Posterior vena cava (tissue), 2 donors: Measurements from ENCODE around the gene NOTCH1. TPM values are rescaled to one million over a fixed set of nuclear protein-coding genes. Genes with fewer than 3 reads are reported as not detected.
"Not testable (repeated sequence)": the region's sequence is repeated elsewhere in the genome, so short reads cannot be mapped to it uniquely, and the experiment has no call there.

ENCODE experiments used
- DNase-seq: peaks from one replicate; pipeline ENCODE4 v3.0.0-alpha.2; 2020; ENCODE audit warnings: low spot score
- intact Hi-C, 2 donors: fragments of 100-400 bp; cut with DNase I; formaldehyde crosslinking; loops; one replicate each; pipeline versions ENCODE4 v1.14.1 to v1.14.2; 2022 to 2023
- total RNA-seq, 2 donors: library from RNA; stranded (reverse); fragmentation: NEBNext Ultra II Directional; extraction: Animal tissue kit (Norgen Biotek cat#: 25700); gene quantifications; one replicate each; pipeline ENCODE4 v1.2.1, GENCODE V29; 2021
- donor health status: DM: yes; HTN: yes; CAD: no.
- donor health status: DM: yes; HTN: yes; CAD: no.

Gene NOTCH1
- total RNA-seq, 2 donors from 2014 or later = 35.5 to 40.4 TPM

DNA sequence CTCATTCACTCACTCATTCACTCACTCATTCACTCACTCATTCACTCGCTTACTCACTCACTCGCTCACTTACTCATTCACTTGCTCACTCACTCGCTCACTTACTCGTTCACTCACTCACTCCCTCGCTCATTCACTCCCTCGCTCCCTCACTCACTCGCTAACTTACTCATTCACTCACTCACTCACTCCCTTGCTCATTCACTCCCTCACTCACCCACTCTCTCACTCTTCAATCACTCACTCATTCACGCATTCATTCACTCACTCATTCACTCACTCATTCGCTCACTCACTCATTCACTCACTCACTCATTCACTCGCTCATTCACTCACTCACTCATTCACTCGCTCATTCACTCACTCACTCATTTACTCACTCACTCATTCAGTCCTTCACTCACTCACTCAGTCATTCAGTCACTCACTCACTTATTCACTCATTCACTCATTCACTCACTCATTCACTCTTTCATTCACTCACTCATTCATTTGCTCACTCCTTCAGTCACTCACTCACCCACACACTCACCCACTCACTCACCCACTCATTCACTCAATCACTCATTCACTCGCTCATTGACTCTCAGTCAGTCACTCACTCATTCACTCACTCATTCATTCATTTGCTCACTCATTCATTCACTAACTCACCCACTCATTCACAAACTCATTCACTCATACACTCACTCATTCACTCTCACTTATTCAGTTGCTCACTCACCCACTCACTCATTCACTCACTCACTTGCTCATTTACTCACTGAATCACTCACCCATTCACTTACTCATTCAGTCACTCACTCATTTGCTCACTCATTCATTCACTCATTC is 36.0 kb upstream of the NOTCH1 start:
- intact Hi-C loops = no loop called here
- no peak for DNase-seq

DNA sequence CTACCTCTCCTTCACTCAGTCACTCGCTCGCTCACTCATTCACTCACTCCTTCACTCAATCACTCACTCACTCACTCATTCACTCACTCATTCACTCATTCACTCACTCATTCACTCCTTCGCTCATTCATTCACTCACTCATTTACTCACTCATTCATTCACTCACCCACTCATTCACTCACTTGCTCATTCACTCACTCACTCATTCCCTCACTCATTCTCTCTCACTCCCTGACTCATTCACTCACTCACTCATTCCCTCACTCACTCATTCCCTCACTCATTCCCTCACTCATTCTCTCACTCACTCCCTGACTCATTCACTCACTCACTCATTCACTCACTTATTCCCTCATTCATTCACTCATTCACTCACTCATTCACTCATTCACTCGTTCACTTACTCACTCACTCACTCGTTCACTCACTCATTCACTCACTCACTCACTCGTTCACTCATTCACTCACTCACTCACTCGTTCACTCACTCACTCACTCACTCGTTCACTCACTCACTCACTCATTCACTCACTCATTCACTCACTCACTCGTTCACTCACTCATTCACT is 33.9 kb upstream of the NOTCH1 start:
- DNase-seq, intact Hi-C loops: not testable (repeated sequence)

DNA sequence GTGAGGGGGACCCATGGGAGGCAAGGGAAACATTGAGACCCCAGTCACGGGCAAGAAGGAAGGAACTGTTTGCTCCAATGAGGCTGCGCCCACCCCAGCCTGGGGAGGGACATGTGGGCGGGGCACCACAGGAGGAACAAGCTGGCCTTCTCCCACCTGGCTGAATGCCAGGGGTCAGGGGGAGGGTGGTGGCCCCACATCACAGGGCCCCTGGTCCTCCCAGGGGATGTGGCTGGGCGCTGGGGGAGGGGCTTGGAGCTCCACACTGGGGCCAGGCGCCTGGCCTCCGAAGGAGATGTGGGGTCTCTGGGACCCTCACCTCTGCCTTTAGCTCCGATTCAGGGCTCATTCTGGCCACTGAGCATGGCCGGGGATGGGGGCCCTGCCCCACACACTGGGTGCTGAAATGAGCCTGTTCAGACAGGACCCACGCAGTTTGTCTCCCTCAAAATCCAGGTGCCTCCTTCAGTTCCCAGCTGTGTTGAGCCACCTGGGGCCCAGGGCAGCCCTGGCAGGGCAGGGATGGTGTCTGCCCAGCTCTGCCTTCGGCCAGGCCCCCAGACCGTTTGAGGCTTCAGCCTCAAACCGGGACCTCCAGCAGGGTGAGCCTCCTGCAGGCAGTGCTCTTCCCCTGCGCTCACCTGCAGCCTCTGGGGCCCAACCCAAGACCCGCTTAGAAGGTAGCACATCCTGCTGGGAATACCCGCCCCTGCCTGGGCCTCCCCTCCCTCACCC is 33.2 kb upstream of the NOTCH1 start:
- DNase-seq = no peak
- intact Hi-C loops = no loop called here

DNA sequence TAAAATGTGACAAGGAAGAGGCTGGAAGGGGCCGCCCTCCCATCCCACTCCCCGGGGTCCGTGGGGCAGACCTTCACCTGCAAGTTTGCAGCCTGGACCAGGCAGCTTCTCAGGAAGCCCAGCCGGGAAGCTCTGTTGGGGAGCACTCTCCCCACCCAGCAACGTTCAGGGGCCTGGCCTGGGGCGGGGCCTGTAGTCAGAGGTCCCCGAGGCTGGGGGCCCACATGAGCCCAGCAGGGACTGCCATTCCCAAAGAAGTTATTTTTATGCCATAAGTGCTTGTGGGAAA is 32.7 kb upstream of the NOTCH1 start:
- DNase-seq = no peak
- intact Hi-C loops = no loop called here

DNA sequence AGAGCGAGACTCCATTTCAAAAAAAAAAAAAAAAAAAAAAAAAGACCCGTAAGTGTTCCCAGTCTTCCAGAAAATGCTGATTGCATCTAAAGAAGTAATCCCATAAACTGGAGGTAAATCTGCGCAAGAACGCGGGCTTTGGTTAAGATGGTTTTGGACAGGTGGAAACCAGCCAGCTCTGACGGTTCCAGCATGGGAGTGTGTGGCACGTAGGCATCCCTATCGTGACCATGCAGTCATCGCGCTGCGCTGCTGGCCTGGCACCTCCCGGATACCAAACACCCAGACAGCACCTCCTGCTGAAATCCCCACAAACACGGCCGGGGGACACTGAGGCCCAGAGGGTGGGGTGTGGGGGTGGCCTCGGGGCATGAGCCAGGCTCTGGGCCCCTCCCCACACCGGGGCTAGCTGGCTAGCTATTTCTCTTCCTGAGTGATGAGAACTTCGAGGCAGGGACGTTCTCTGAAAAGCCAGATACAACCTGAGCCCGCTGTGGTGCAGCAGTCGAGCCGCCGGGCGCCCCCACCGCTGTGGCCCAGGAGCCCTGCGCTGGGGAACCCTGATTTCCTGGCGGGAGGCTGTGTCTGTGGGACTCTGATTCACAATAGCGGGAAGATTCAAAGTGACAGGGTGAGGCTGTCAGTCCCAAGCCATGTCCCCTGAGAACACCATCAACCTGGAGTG is 32.2 kb upstream of the NOTCH1 start:
- intact Hi-C loops = no loop called here
- no peak for DNase-seq

DNA sequence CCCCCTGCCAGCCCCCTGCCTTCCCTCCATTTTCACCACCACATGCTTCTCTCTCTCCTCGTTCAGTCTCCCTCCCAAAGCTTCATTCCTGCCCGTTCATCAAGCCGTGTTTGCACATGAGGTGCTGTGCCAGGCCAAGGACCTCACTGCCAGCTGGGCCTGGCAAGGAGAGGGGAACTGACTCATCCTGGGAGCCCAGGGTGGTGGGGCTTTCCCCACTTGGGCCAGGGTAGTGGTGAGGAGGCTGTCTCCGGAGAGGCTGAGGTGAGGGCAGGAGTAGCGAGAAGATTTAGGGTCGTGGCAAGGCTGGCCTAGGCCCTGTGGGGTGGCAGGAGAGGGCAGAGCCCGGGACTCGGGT is 30.4 kb upstream of the NOTCH1 start:
- no peak for DNase-seq
- intact Hi-C loops = no loop called here

DNA sequence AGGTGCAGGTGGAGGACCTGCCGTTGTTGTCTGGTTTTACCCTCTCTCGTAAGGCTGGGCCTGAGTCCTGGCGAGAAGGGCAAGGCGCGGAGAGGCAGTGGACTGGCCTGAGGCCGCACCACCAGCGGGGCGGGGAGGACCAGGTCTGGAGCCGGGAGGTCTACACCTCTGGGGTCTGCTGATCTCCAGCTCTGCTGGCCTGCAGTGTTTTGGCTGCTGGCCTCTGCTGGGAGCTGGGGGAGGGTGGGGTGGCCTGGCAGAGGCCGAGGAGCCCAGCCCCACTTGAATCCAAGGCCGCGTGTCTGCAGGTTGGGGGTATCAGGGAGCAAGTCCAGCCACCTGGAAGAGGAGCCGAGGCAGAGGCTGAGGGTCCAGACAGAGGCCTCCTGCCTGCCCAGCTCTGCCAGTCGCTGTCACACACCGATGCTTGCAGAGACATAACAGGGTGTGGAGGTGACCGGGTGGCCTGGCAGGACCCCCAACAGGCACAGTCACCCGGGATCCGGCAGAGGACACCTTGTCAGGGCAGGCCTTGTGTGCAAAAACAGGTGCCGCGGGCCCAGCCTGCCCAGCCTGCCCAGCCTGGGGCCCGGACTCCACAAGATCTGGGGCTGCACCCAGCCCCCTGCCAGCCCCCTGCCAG is 29.9 kb upstream of the NOTCH1 start:
- DNase-seq = no peak
- intact Hi-C loops = no loop called here

DNA sequence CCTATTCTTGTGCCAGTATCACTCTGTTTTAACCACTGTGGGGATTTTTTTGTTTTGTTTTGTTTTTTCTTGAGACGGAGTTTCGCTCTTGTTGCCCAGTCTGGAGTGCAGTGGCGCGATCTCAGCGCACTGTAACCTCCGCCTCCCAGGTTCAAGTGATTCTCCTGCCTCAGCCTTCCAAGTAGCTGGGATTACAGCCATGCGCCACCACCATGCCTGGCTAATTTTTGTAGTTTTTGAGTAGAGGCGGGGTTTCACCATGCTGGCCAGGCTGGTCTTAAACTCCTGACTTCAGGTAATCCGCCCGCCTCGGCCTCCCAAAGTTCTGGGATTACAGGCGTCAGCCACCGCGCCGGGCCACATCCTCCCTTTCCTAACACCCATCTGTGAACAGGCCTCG is 28.8 kb upstream of the NOTCH1 start:
- DNase-seq, intact Hi-C loops: not testable (repeated sequence)

DNA sequence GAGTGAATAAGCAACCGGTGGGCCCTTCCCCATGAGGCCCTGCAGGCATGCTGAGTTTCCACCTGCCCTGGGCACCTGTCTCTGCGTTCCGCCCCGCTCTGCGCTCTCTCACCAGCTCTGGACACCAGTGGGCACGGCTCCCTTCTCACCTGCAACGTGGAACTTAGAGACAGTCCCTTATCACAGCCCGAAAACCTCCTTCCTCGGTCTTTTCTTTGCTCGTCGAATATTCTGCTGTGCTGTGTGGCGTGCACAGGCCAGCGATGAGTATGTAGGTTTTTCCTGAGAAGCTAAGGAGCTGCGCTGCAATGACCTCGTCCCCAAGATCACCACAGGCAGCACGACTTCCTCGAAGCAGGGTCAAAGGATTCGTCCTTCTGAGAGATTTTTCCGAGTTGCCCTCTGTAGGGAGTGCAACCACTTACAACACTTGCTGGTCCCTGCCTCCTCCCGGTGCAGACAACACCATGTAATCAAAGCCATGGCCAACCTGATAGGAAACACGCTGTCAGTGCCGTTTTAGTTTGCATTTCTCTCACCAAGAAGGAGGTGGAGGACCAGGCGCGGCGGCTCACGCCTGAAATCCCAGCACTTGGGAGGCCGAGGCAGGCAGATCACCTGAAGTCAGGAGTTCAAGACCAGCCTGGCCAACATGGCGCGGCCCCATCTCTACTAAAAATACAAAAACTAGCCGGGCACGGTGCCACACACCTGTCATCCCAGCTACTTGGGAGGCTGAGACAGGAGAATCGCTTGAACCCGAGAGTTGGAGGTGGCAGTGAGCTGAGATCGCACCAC is 27.2 kb upstream of the NOTCH1 start:
- no peak for DNase-seq
- intact Hi-C loops = no loop called here

DNA sequence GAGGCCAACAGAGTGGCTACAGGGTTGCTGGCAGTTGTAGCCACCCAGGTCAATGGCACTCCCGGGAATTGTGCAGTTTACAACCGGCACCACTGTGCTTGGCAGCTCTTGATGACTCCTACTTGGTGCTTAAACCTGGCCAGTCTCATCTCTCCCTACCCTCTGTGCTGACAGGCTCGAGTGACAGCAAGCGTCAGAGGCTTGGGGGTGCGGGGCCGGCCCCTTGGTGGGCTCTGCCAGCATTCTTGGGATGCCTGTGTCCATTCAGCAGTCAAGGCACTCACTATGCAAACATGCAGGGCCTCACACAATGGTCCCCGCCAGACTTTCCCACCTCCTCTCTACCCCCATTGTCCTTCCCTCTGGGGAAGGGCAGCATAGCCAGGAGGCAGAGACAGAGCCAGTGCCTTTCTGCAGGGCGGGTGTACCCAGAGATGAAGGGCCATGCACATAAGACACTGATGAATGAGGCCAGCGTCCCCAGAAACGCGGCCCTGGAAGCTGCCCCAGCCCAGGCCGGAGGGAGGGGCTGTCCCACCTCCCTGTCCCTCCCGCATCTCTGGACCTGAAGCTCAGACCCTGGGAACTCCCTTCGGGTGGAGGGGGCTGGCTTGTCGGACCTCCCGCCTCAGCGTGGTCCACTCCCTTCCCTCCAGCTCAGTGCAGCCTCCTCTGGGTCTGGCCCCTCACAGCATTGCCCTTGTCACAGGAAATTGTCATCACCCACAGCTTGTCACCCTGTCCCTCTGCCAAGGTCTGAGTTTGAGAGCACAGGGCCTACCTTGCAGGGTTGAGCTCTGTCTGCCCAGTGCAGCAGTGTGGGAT is 26.4 kb upstream of the NOTCH1 start:
- no peak for DNase-seq
- intact Hi-C loops = no loop called here

DNA sequence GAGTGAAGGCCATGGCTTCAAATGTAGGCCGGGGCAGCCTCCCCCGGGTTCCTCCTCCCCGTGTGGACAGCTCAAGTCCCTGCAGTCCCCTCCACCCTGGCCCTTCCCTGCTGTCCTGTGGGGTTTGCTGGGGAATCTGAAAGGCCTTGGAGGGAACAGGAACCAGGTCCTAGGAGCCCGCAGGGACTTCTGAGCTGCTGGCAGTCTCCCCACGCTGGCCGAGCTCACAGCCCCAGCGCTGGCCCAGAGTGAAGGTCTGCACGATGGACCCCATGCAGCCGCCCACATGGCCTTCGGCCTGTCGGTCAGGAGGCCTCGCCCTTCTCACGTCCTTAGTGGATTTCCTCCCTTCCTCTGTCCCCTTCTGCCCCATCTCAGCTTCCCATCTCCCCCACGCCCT is 25.7 kb upstream of the NOTCH1 start:
- no peak for DNase-seq
- intact Hi-C loops = no loop called here

DNA sequence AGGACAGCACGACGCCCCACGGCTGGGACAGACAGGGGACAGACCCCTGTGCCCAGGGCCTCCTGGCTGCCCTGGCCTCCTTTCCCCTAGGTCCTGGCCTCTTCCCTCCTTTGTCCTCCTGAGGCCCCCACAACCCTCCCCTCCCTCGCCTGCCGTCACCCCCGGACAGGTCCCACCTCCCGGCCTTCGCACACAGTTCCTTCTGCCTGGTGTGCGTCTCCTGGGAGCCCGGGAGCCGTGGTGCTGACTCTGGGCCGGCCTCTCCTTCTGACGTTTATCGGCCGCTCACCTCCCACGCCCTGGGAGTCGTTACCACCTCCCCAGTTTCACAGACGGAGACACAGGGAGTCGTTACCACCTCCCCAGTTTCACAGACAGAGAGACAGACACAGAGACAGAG is 25.1 kb upstream of the NOTCH1 start:
- intact Hi-C loops = no loop called here
- no peak for DNase-seq

DNA sequence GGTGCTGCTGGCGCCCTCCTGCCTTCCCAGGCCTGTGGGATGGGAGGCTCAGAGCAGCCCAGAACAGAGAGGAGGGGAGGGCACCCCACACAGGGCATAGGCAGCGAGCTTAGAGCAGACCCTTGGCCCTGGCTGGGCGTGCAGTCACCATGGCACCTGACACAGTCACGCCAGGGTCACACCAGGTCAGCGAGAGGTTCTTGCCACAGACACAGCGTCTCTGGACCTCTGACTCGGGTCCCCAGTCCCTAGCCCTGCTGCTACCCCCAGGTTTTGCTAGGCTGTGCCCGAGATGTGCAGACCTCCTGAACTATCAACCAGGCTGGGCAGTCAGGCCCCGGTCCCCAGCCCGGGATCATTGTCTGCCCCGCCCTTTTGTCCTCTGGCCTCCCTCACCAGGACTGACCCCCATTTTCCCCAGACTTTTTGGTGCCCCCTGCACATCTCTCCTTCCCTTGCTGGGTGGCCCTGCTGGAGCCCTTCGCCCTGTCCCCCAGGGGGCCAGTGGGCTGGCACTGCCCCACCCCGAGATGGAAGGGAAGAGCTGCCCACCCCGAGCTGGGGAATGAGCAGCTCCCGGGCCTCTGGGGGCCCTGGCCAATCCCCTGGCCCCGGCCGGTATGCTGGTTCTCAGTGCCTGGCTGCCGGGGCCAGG is 24.5 kb upstream of the NOTCH1 start:
- intact Hi-C loops = no loop called here
- DNase-seq = no peak

DNA sequence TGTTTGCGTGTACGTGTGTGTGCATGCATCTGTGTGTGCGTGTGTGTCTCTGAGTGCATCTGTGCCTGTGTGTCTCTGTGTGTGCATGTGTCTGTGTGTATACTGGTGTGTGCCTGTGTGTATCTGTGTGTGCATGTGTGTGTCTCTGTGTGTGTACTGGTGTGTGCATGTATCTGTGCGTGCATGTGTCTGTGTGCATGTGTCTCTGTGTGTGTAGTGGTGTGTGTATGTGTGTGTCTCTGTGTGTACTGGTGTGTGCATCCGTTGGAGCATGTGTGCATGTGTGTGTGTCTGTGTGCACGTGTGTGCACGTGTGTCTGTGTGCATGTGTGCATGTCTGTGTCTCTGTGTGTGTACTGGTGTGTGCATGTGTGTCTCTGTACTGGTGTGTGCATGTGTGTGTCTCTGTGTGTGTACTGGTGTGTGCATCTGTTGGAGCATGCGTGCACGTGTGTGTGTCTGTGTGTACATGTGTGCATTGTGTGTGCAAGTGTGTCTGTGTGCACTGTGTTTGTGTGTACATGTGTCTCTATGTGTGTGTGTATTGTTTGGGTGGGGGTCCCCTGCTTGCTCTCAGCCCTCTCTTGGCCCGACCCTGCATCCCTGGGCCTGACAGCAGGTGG is 23.8 kb upstream of the NOTCH1 start:
- intact Hi-C loops = no loop called here

DNA sequence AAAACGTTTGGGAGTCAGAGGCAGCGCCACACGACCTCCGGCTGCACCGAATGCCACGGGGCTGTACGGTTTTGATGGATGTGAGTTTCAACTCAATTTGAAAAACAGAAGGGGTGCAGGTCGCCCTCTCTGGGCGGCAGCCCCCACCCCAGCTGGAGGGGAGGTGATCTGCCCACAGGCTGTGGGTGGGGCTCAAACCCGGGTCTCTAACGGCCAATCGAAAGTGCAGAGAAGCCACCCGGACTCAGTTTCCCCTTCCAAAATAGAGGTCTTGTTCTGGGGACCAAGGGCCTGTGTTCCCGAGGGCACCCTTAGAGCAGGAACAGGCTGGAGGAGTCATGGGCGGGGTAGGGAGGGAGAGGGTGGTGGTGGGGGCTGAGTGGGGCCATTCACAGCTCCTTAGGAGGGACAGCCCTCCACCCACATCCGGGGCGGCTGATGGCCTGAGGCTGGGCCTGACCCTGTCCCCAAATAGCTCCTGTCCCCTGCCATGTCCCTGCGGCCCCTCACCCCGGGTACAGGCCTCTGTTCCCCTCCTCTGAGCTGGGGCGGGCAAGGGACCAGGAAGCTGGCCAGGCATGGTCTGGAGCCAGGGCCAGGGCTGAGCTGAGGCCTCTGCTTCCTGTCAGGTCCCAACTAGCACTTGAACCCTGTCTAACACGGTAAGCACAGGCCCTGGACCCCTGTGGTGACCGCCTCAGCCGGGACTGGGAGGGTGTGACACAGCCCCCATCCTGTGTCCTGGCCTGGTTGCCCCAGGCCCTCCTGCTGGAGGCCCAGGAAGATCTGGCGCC is 22.6 kb upstream of the NOTCH1 start:
- no peak for DNase-seq
- intact Hi-C loops = no loop called here

More for the DNA sequence above, 23.8 kb upstream of the NOTCH1 start:
- no peak for DNase-seq

DNA sequence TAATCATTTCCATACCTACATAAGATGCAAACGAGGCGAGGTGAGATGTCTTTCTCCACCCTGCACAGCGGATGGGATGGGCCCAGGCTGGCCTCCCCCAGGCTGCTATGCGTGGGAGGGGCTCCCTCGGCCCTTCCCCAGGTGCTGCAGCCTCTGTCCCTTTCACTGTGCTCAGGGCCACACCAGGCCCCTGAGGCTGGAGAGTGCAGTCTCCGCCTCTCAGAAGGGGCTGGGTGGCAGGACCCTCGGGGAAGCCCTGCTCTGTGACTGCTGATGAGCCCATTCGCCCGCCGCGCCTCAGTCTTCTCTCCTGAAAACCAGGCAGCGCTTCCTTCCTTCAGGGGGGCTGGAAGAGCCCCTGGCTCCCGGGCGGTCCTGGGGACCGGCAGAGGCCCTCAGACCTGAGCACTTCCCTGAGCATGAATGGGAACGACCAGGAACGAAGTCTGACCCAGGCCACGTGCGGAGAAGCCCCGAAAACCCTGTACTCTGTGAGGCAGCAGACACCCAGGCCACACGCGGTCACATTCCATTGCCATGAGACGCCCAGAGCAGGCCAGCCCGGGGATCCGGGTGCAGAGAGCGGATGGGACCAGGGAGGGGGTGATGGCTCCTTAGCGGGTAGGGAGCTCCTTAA is 21.9 kb upstream of the NOTCH1 start:
- DNase-seq = peak; percentile 92
- intact Hi-C loops = no loop called here
